ENCODE measurements around the gene ZNF500. TPM values are rescaled to one million over a fixed set of nuclear protein-coding genes. Genes with fewer than 3 reads are reported as not detected.

Gene ZNF500
- polyA plus RNA-seq, 1 of the 3 experiments (the other 2 are of a cell fraction) = 6.3 TPM

- Histone ChIP-seq H3K79me2 (ENCODE audit: insufficient read depth) (no peaks in the 10 kb centered on the region), H3K4me2 (no peak within 1 kb of the TSS), H3K9me2 (no peaks in the 10 kb centered on the region), H3K4me1 (ENCODE audit: control insufficient read depth in 1 of 2, insufficient read depth in 2 of 2, low read depth in 1 of 2, low read length in 1 of 2) (peaks cover 0 to 11% of the 10 kb centered on the region in 2 experiments; a peak in 1 of 4 replicates), H3F3A (replicated peaks; ENCODE audit: insufficient read depth) (no peaks in the 10 kb centered on the region), H4K20me1 (ENCODE audit: insufficient read depth) (no peaks in the 10 kb centered on the region), H3K9me3 (no peaks in the 10 kb centered on the region), H3K36me3 (replicated peaks in 1 of 2; ENCODE audit: control insufficient read depth in 1 of 2, insufficient read depth in 2 of 2, low read length in 1 of 2) (no peaks in the 10 kb centered on the region), H3K27ac (ENCODE audit: low read depth in 2 of 2, low read length in 1 of 2) (no peak within 1 kb of the TSS; a peak in 1 of 4 replicates), H3K4me3 (ENCODE audit: low read depth in 2 of 2, low read length in 1 of 2) (no peak within 1 kb of the TSS), H2AFZ (ENCODE audit: low read depth) (no peak within 1 kb of the TSS), H3K27me3 (ENCODE audit: insufficient read depth) (no peaks in the 10 kb centered on the region), H3K9ac (no peak within 1 kb of the TSS)
- CTCF ChIA-PET = interaction anchor here (0.7 to 1.4 kb wide), 4 partner anchors 14 to 56 kb away, joined by 3 to 4 read pairs (median 3); no protein-coding TSS in a partner anchor
- peak; percentile 61 for DNase-seq
- TF ChIP-seq RAD21 (IDR thresholded peaks at IDR 0.05; ENCODE audit: low read length) (peak; percentile 52), FOXJ3 (CRISPR knock-in tag; IDR thresholded peaks at IDR 0.05) (no peak)
- POLR2A ChIA-PET = interaction anchor here (0.9 kb wide), 1 partner anchor 16 kb away, joined by 4 read pairs; no protein-coding TSS in a partner anchor
- 76% methylated on average over 12 of the region's 14 CpGs for WGBS (ENCODE audit: low lambda C conversion rate)
Measured at GRCh38 chr16:4787627-4788482, 20.9 kb upstream of the ZNF500 start, which contains the start of gene SEPTIN12. TSS of gene SEPTIN12 (minus strand) at chr16:4788345. CDS start at chr16:4787645, 700 bp downstream.

GRCh38 chr16:4787068-4787467, 20.1 kb upstream of the ZNF500 start:
- ChIA-PET CTCF (interaction anchor here (1.7 kb wide), 1 partner anchor 10 kb away, joined by 4 read pairs; no protein-coding TSS in a partner anchor), POLR2A (no interaction called here)
- Histone ChIP-seq H3K4me1 (ENCODE audit: control insufficient read depth in 1 of 2, insufficient read depth in 2 of 2, low read depth in 1 of 2, low read length in 1 of 2) (peaks cover 0 to 11% of the 10 kb centered on the region in 2 experiments; a peak in 1 of 4 replicates), H4K20me1 (ENCODE audit: insufficient read depth) (no peaks in the 10 kb centered on the region), H3K4me2 (no peak overlapping the region), H3K79me2 (ENCODE audit: insufficient read depth) (no peaks in the 10 kb centered on the region), H3K9ac (no peak overlapping the region), H3K27ac (ENCODE audit: low read depth in 2 of 2, low read length in 1 of 2) (no peak overlapping the region), H3K36me3 (replicated peaks in 1 of 2; ENCODE audit: control insufficient read depth in 1 of 2, insufficient read depth in 2 of 2, low read length in 1 of 2) (no peaks in the 10 kb centered on the region), H2AFZ (ENCODE audit: low read depth) (no peak overlapping the region), H3K9me2 (no peaks in the 10 kb centered on the region), H3F3A (replicated peaks; ENCODE audit: insufficient read depth) (no peaks in the 10 kb centered on the region), H3K4me3 (ENCODE audit: low read depth in 2 of 2, low read length in 1 of 2) (no peak overlapping the region), H3K27me3 (ENCODE audit: insufficient read depth) (no peaks in the 10 kb centered on the region), H3K9me3 (no peaks in the 10 kb centered on the region)
- TF ChIP-seq FOSL2 (IDR thresholded peaks at IDR 0.05; ENCODE audit: borderline replicate concordance, low read depth) (no peak), USF2 (IDR thresholded peaks at IDR 0.05; ENCODE audit: borderline replicate concordance, low read depth, low read length) (no peak), EP300 (IDR thresholded peaks at IDR 0.05; ENCODE audit: borderline replicate concordance in 1 of 2, low read depth in 1 of 2, low read length in 1 of 2) (no peak), FOXJ3 (CRISPR knock-in tag; IDR thresholded peaks at IDR 0.05) (no peak), MEF2A (IDR thresholded peaks at IDR 0.05; ENCODE audit: borderline replicate concordance, low read depth) (no peak), FOXM1 (IDR thresholded peaks at IDR 0.05; ENCODE audit: low read depth) (no peak), RCOR1 (IDR thresholded peaks at IDR 0.05; ENCODE audit: low read length) (no peak), MAX (IDR thresholded peaks at IDR 0.05; ENCODE audit: low read depth) (no peak), RFX5 (IDR thresholded peaks at IDR 0.05; ENCODE audit: low read length) (no peak), TEAD4 (IDR thresholded peaks at IDR 0.05; ENCODE audit: borderline replicate concordance, insufficient read depth) (no peak), JUND (IDR thresholded peaks at IDR 0.05) (no peak), REST (IDR thresholded peaks at IDR 0.05; ENCODE audit: low read depth, low read length) (no peak), ELF1 (IDR thresholded peaks at IDR 0.05) (no peak), NFIC (IDR thresholded peaks at IDR 0.05; ENCODE audit: borderline replicate concordance) (no peak), USF1 (IDR thresholded peaks at IDR 0.05; ENCODE audit: borderline replicate concordance, low read depth) (no peak)
- DNase-seq = no peak
- WGBS (ENCODE audit: low lambda C conversion rate) = 98% methylated on average over 8 of the region's 8 CpGs

All from SK-N-SH (cell line).